Progenitor cell of endocrine pancreas (in vitro differentiated cells): ENCODE data around the gene OR7G3. TPM values are rescaled to one million over a fixed set of nuclear protein-coding genes. Genes with fewer than 3 reads are reported as not detected.
A peak's percentile ranks its signal among the peaks of the same experiment; 100 is the strongest.

Source experiments
- DNase-seq: peaks from one replicate; pipeline ENCODE4 v3.0.0; 2021; ENCODE audit warnings: low spot score; ENCODE audit not compliant: unreplicated experiment
- H3K27ac Mint-ChIP-seq: 2 replicates; pipeline ENCODE4 v1.8.0; 2021; ENCODE audit warnings: mild to moderate bottlenecking, moderate library complexity, mixed read lengths
- H3K27me3 Mint-ChIP-seq: 2 replicates; pipeline ENCODE4 v1.8.0; 2021; ENCODE audit warnings: mixed read lengths
- H3K36me3 Mint-ChIP-seq: 2 replicates; pipeline ENCODE4 v1.8.0; 2022; ENCODE audit warnings: mixed read lengths; ENCODE audit not compliant: insufficient read depth
- H3K4me1 Mint-ChIP-seq: 2 replicates; pipeline ENCODE4 v1.8.0; 2021; ENCODE audit warnings: low read depth, mixed read lengths
- H3K4me3 Mint-ChIP-seq: 2 replicates; pipeline ENCODE4 v1.8.0; 2021; ENCODE audit warnings: low read depth, mild to moderate bottlenecking, moderate library complexity, mixed read lengths
- H3K9me3 Mint-ChIP-seq: 2 replicates; pipeline ENCODE4 v1.8.0; 2021; ENCODE audit warnings: low read depth, mixed read lengths
- CTCF ChIP-seq: fragments of 200-600 bp; sonication (generic); IDR thresholded peaks from one replicate; pipeline ENCODE4 v1.5.0; 2021; ENCODE audit warnings: antibody characterized with exemption, mild to moderate bottlenecking; ENCODE audit not compliant: unreplicated experiment
- total RNA-seq: library from RNA; stranded (reverse); gene quantifications from 2 replicates; pipeline ENCODE4 v1.2.1, GENCODE V29; 2021

Gene OR7G3
- total RNA-seq, 1 donor from 2014 or later, result not detected

GRCh38 chr19:9161427-9161826 lies 34.7 kb upstream of the OR7G3 start:
- no peak for TF ChIP-seq CTCF
- H3K27ac Mint-ChIP-seq, result peak overlapping the region; percentile 64
- H3K27me3 Mint-ChIP-seq, result no peaks in the 10 kb centered on the region
- peaks cover 83% of the 10 kb centered on the region for H3K36me3 Mint-ChIP-seq
- H3K9me3 Mint-ChIP-seq, result peaks cover 37% of the 10 kb centered on the region
- no peak overlapping the region for H3K4me3 Mint-ChIP-seq
- no peak for DNase-seq
- H3K4me1 Mint-ChIP-seq, result no peaks in the 10 kb centered on the region

- Mint-ChIP-seq H3K9me3 (peaks cover 51% of the 10 kb centered on the region), H3K27ac (peak overlapping the region; percentile 73), H3K4me3 (no peak overlapping the region), H3K4me1 (no peaks in the 10 kb centered on the region), H3K27me3 (no peaks in the 10 kb centered on the region), H3K36me3 (peaks cover 92% of the 10 kb centered on the region)
- DNase-seq, result no peak
- TF ChIP-seq CTCF, result no peak
Measured at GRCh38 chr19:9159891-9160290, 33.1 kb upstream of the OR7G3 start.

DNA sequence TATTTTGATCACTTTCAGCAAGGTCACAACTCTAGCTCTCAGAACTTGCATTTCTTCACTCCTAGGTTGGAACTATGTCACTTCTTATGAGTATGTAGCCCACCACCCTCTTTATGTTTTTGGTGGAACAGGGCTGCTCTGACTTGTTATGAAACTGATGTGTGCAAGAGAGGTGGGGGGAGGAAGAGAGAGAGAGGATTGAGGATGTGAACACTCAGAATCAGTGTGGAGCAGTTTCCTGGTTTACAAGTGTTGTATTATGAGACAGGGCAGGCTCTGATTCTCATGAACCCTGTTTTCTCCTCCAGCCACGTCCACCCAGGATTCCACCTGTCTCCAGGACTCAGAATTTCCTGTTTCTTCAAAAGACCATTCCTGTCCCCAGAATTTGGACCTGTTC lies 29.6 kb upstream of the OR7G3 start:
- Mint-ChIP-seq H3K9me3 (peaks cover 66% of the 10 kb centered on the region), H3K4me1 (no peaks in the 10 kb centered on the region), H3K27ac (no peak overlapping the region), H3K36me3 (peaks cover 96% of the 10 kb centered on the region), H3K27me3 (no peaks in the 10 kb centered on the region), H3K4me3 (no peak overlapping the region)
- no peak for DNase-seq
- TF ChIP-seq CTCF, result no peak

- TF ChIP-seq CTCF, result no peak
- Mint-ChIP-seq H3K27me3 (no peaks in the 10 kb centered on the region), H3K4me3 (no peak overlapping the region), H3K36me3 (peaks cover 95% of the 10 kb centered on the region), H3K4me1 (no peaks in the 10 kb centered on the region), H3K9me3 (peaks cover 67% of the 10 kb centered on the region), H3K27ac (no peak overlapping the region)
- no peak for DNase-seq
Measured at GRCh38 chr19:9155591-9155990, 28.8 kb upstream of the OR7G3 start.

DNA sequence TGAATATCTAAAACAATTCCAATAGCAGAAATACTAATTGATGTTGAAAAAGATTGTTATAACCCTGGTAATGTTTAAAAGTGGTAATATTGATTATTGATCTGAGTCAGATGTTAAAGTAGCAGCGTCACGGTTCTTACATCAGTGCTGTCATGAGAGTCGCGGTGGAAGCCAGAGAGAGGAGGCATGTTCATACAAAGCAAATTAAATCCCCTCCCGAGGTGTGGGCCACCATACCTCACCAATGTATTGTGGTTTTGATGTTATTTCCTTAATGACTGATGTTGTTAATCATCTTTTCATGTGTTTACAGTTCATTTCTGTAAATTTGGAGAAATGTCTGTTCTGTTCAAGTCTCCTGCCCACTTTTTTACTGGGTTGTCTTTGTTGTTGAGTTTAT lies 24.6 kb upstream of the OR7G3 start:
- no peak overlapping the region for H3K4me3 Mint-ChIP-seq
- H3K36me3 Mint-ChIP-seq, result peaks cover 92% of the 10 kb centered on the region
- no peaks in the 10 kb centered on the region for H3K4me1 Mint-ChIP-seq
- H3K9me3 Mint-ChIP-seq, result peaks cover 78% of the 10 kb centered on the region
- no peak for DNase-seq
- H3K27ac Mint-ChIP-seq, result no peak overlapping the region
- TF ChIP-seq CTCF, result no peak
- no peaks in the 10 kb centered on the region for H3K27me3 Mint-ChIP-seq

DNA sequence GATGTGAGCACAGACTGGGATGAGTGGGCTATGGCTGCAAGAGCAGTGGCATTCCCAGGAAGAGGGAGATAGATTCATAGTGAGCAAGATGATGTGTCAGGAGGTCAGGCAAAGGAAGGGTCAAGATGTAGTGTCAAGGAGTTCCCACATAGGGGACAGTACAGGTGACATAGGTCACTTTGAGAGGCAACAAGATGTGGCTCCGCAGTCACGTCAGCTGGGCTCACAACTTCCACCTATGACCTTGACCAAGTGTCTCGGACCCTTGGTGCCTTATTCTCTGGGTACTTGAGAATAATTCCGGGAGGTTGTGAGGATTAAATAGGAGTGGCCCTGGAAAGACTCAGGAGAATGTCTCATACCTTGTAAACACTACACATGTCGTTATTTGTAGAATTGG lies 23.9 kb upstream of the OR7G3 start:
- Mint-ChIP-seq H3K27me3 (no peaks in the 10 kb centered on the region), H3K4me1 (no peaks in the 10 kb centered on the region), H3K27ac (peak overlapping the region; percentile 13), H3K9me3 (peaks cover 73% of the 10 kb centered on the region), H3K4me3 (no peak overlapping the region), H3K36me3 (peaks cover 88% of the 10 kb centered on the region)
- no peak for DNase-seq
- TF ChIP-seq CTCF, result no peak
